ENCODE data around the gene ITFG1.

DNA sequence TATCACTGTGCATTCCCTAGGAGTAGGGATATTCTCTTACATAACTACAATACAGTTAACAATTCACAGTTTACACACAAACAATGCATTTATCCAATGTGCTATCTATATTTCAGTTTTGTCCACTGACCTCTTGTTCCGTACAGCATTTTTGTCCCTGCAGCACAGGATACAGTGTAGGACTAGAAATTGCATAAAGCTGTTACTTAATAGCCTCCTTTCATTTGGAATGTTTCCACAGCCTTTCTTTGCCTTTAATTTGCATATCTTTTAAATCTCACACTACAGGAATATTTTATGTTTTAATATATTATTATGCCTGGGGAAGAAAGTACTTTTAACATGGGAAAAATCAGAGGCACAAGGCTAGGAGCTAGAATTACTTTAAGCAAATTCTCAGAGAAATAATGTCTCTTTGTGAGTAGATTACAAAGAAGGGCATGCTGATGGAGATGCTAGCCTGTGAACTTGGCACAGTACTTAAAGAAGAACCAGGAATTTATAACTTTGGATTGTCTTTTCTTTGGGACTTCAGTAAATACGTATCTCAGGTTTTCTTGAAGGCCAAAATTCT, 144.3 kb downstream of the ITFG1 start:
- TF ChIP-seq, protein P1, sequence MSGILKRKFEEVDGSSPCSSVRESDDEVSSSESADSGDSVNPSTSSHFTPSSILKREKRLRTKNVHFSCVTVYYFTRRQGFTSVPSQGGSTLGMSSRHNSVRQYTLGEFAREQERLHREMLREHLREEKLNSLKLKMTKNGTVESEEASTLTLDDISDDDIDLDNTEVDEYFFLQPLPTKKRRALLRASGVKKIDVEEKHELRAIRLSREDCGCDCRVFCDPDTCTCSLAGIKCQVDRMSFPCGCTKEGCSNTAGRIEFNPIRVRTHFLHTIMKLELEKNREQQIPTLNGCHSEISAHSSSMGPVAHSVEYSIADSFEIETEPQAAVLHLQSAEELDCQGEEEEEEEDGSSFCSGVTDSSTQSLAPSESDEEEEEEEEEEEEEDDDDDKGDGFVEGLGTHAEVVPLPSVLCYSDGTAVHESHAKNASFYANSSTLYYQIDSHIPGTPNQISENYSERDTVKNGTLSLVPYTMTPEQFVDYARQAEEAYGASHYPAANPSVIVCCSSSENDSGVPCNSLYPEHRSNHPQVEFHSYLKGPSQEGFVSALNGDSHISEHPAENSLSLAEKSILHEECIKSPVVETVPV (CRISPR knock-in tag; IDR thresholded peaks at IDR 0.05), result no peak
- TF ChIP-seq, protein P2, sequence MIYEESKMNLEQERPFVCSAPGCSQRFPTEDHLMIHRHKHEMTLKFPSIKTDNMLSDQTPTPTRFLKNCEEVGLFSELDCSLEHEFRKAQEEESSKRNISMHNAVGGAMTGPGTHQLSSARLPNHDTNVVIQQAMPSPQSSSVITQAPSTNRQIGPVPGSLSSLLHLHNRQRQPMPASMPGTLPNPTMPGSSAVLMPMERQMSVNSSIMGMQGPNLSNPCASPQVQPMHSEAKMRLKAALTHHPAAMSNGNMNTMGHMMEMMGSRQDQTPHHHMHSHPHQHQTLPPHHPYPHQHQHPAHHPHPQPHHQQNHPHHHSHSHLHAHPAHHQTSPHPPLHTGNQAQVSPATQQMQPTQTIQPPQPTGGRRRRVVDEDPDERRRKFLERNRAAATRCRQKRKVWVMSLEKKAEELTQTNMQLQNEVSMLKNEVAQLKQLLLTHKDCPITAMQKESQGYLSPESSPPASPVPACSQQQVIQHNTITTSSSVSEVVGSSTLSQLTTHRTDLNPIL (CRISPR knock-in tag; IDR thresholded peaks at IDR 0.05; ENCODE audit: low read depth), result no peak
- TF ChIP-seq OSR1 (CRISPR knock-in tag; IDR thresholded peaks at IDR 0.05), result no peak
- TF ChIP-seq, protein P3, sequence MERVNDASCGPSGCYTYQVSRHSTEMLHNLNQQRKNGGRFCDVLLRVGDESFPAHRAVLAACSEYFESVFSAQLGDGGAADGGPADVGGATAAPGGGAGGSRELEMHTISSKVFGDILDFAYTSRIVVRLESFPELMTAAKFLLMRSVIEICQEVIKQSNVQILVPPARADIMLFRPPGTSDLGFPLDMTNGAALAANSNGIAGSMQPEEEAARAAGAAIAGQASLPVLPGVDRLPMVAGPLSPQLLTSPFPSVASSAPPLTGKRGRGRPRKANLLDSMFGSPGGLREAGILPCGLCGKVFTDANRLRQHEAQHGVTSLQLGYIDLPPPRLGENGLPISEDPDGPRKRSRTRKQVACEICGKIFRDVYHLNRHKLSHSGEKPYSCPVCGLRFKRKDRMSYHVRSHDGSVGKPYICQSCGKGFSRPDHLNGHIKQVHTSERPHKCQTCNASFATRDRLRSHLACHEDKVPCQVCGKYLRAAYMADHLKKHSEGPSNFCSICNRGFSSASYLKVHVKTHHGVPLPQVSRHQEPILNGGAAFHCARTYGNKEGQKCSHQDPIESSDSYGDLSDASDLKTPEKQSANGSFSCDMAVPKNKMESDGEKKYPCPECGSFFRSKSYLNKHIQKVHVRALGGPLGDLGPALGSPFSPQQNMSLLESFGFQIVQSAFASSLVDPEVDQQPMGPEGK (CRISPR knock-in tag; IDR thresholded peaks at IDR 0.05; ENCODE audit: borderline replicate concordance), result no peak
- TF ChIP-seq TOX (CRISPR knock-in tag; IDR thresholded peaks at IDR 0.05; ENCODE audit: borderline replicate concordance), result no peak
- TF ChIP-seq, protein P4, sequence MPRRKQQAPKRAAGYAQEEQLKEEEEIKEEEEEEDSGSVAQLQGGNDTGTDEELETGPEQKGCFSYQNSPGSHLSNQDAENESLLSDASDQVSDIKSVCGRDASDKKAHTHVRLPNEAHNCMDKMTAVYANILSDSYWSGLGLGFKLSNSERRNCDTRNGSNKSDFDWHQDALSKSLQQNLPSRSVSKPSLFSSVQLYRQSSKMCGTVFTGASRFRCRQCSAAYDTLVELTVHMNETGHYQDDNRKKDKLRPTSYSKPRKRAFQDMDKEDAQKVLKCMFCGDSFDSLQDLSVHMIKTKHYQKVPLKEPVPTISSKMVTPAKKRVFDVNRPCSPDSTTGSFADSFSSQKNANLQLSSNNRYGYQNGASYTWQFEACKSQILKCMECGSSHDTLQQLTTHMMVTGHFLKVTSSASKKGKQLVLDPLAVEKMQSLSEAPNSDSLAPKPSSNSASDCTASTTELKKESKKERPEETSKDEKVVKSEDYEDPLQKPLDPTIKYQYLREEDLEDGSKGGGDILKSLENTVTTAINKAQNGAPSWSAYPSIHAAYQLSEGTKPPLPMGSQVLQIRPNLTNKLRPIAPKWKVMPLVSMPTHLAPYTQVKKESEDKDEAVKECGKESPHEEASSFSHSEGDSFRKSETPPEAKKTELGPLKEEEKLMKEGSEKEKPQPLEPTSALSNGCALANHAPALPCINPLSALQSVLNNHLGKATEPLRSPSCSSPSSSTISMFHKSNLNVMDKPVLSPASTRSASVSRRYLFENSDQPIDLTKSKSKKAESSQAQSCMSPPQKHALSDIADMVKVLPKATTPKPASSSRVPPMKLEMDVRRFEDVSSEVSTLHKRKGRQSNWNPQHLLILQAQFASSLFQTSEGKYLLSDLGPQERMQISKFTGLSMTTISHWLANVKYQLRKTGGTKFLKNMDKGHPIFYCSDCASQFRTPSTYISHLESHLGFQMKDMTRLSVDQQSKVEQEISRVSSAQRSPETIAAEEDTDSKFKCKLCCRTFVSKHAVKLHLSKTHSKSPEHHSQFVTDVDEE (CRISPR knock-in tag; IDR thresholded peaks at IDR 0.05), result no peak
- TF ChIP-seq TCF4 (CRISPR knock-in tag; IDR thresholded peaks at IDR 0.05; ENCODE audit: borderline replicate concordance), result no peak
- TF ChIP-seq RARB (CRISPR knock-in tag; IDR thresholded peaks at IDR 0.05), result no peak
- TF ChIP-seq ZNF70 (CRISPR knock-in tag; IDR thresholded peaks at IDR 0.05), result no peak
- no peak for TF ChIP-seq ESRRG (CRISPR knock-in tag; IDR thresholded peaks at IDR 0.05)
